Gastroesophageal sphincter (tissue), 4 donors: ENCODE results near the gene OR4M2. TPM values are rescaled to one million over a fixed set of nuclear protein-coding genes. Genes with fewer than 3 reads are reported as not detected.
"Not testable (repeated sequence)": the region's sequence is repeated elsewhere in the genome, so short reads cannot be mapped to it uniquely, and the experiment has no call there.

Source experiments
- ATAC-seq: fragments of 150-250 bp; one replicate; pipeline ENCODE4 v1.9.1; 2016; ENCODE audit warnings: mild to moderate bottlenecking, moderate library complexity
- H3K27ac ChIP-seq, 4 donors: fragments of 200-600 bp; sonication (generic) in 3 of 4; 1 replicate in 3 of 4; 2 replicates in 1 of 4; pipeline ENCODE4 v1.5.1; 2016 to 2019
- H3K27me3 ChIP-seq: fragments of 200-600 bp; sonication (generic); one replicate; pipeline ENCODE4 v1.5.1; 2019
- H3K36me3 ChIP-seq, 2 donors: fragments of 200-600 bp; sonication (generic); one replicate each; pipeline ENCODE4 v1.5.1; 2019; ENCODE audit warnings: control low read depth in 1 of 2
- H3K4me1 ChIP-seq, 3 donors: fragments of 200-600 bp; sonication (generic); 1 replicate in 2 of 3; 2 replicates in 1 of 3; pipeline ENCODE4 v1.5.1; 2016 to 2019; ENCODE audit warnings: control low read depth in 2 of 3
- H3K4me3 ChIP-seq, 2 donors: fragments of 200-600 bp; sonication (generic); one replicate each; pipeline ENCODE4 v1.5.1; 2019; ENCODE audit warnings: mild to moderate bottlenecking in 1 of 2, moderate library complexity in 1 of 2
- H3K9me3 ChIP-seq, 3 donors: fragments of 200-600 bp; sonication (generic); one replicate each; pipeline ENCODE4 v1.5.1; 2017 to 2019; ENCODE audit warnings: control low read depth in 2 of 3
- WGBS, 2 donors: methylation state at CpG; one replicate each; pipeline ENCODE4 v1.1.5; 2018; ENCODE audit warnings: low coverage in 1 of 2; 5-methylcytosine and 5-hydroxymethylcytosine counted together
- total RNA-seq, 4 donors: library from RNA; depleted of rRNA; stranded (reverse); fragments of >200 nt; gene quantifications; one replicate each; pipeline ENCODE4 v1.1.0, GENCODE V29; 2016

Gene OR4M2, protein sequence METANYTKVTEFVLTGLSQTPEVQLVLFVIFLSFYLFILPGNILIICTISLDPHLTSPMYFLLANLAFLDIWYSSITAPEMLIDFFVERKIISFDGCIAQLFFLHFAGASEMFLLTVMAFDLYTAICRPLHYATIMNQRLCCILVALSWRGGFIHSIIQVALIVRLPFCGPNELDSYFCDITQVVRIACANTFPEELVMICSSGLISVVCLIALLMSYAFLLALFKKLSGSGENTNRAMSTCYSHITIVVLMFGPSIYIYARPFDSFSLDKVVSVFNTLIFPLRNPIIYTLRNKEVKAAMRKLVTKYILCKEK
- not detected for total RNA-seq

DNA sequence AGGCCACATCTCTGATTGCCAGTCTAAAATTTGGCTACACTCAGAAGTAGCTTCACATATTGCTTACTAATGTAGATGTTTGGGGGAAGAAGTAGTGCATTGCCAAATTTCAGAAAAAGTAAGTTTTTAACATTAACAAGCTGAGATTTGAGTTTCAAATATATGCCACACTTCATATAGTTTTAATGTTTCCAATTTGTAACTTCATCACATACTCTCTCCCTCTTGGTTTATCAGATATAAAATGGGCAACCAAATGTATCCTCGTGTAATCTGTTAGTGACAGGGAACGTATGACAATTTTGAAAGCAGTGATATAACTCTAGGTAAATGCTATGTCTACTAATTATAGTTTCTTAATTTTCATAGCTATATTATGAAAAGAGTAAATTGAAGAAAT, at the start of gene OR4M2:
Gene OR4M2 (plus strand): TSS at position 301 of the 400 bp plus-strand sequence. CDS start 98 bp downstream, at position 399.
- H3K4me3 ChIP-seq, H3K9me3 ChIP-seq, H3K4me1 ChIP-seq, H3K36me3 ChIP-seq, H3K27me3 ChIP-seq, H3K27ac ChIP-seq, ATAC-seq: not testable (repeated sequence)
- no CpG with 5 or more reads among the region's 2 CpGs for WGBS, 2 donors

DNA sequence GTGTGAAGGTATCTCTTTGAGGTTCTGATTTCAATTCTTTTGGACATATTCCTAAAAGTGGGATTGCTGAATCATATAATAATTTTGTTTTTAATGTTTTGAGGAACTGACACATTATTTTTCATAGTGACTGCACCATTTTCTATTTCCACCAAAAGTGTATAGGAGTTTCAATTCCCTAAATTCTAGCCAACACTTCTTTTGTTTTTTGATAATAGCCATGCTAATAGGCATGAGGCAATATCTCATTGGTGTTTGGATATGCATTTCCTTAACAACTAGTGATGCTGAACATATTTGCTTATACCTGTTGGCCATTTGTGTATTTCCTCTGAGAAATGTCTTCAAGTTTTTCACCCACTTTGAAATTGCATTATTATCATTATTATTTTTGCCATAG, 11.1 kb upstream of the OR4M2 start:
- not testable (repeated sequence) for H3K9me3 ChIP-seq, H3K27me3 ChIP-seq, H3K4me3 ChIP-seq, ATAC-seq, H3K27ac ChIP-seq, H3K36me3 ChIP-seq, H3K4me1 ChIP-seq

DNA sequence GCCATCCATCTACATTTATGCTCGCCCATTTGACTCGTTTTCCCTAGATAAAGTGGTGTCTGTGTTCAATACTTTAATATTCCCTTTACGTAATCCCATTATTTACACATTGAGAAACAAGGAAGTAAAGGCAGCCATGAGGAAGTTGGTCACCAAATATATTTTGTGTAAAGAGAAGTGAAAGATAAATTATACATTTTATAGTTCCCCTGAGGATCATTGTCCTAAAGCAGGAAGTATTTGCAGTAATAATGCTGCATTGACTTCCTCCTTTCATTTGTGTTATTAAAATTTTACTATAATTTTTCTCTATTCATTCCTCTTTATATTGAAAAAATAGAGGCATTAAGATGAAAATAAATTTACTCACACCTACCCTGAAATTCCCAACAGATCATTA, 1.1 kb downstream of the OR4M2 start:
- WGBS, 2 donors = no CpG with 5 or more reads among the region's 3 CpGs

DNA sequence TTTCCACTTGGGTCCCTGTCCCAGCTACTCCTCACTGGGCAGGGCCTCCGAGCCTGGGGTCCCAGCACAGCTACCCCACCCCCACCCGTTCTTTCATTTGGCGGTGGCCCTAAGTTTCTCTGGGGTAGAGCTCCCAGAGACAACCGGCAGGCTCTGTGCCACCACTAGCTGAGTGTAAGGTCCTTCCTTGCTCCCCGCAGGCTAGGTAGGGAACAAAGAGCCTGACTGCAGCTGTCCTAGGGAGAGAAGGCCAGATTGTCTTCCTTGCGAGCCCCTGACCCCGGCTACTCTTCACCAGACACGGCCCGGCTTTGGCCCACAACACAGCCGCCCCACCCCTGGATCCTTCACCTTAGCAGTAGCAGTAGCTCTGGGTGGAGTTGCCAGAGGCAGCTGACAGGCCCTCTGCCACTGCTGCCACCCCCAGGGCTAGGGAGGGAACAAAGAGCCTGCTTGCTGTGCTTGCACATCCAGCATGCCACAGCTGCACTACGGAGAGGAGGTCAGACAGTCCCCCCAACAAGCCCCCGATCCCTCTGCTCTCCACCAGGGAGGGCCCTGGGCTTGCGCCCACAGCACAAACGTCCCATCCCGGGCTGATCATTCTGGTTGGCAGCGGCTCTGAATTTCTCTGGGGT, 18.4 kb downstream of the OR4M2 start:
- not testable (repeated sequence) for ATAC-seq, H3K27me3 ChIP-seq, H3K36me3 ChIP-seq, H3K4me3 ChIP-seq, H3K27ac ChIP-seq, H3K9me3 ChIP-seq, H3K4me1 ChIP-seq
- no CpG with 5 or more reads among the region's 16 CpGs for WGBS, 2 donors

More for the DNA sequence above, 1.1 kb downstream of the OR4M2 start:
- H3K9me3 ChIP-seq, ATAC-seq, H3K4me3 ChIP-seq, H3K4me1 ChIP-seq, H3K27me3 ChIP-seq, H3K27ac ChIP-seq, H3K36me3 ChIP-seq: not testable (repeated sequence)

DNA sequence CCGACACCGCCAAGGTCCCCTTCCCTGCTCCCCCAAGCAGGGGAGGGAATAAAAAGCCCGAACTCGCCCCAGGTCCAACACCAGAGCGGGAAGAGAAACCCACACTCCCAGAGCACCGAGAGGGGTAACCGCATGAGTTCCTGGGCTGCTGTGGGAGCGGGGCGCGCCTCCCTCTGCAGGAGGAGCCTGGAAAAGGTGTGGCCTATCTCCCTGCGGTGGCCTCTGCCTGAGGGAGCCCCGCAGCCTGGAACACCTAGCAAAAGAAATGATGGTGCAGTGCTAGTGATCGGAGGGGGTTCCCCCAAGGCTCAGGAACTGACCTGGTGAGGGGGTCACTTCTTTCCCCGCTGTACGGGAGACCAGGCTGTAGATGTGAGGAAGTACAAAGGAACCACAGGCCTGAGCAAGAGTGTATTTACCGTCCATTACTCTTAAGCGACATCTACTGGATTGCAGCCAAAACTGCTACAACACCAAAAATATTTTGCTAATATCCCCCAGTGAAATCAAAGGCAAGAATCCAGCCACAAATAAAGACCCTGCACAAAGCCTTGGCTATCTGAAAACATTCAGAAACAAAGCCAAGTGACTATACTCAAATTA, 19.1 kb downstream of the OR4M2 start:
- WGBS, 2 donors = no CpG with 5 or more reads among the region's 17 CpGs
- ATAC-seq = not testable (repeated sequence)

DNA sequence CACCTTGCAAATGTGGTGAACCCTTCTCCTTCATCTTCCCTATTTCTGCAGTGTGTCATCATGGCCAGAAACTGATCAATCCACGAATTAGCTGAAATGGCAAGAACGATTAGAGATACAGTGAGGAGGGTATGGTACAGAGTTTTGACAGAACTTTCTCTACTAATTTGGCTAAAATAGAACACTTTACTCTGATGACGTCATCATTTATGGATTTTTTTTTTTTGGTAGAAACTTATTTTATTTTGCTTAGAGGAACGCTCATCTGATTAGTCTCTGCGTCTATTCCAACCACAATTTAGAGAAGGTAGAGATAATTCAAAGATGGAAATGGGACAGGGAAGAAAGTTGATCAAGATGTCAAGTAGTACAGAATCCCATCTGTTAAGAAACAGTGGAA, 41.7 kb downstream of the OR4M2 start:
- not testable (repeated sequence) for H3K4me1 ChIP-seq, H3K27me3 ChIP-seq, ATAC-seq, H3K4me3 ChIP-seq, H3K36me3 ChIP-seq, H3K9me3 ChIP-seq, H3K27ac ChIP-seq
- WGBS, 2 donors = no CpG with 5 or more reads among the region's 5 CpGs

More for the DNA sequence above, 19.1 kb downstream of the OR4M2 start:
- not testable (repeated sequence) for H3K9me3 ChIP-seq, H3K36me3 ChIP-seq, H3K4me3 ChIP-seq, H3K27ac ChIP-seq, H3K27me3 ChIP-seq, H3K4me1 ChIP-seq

Other genes with a start within 250 kb of the OR4M2 start
- gene POTEB, start 202.8 kb upstream of the OR4M2 start, total RNA-seq = not detected